Activated naive CD4-positive, alpha-beta T cell (primary cell): ENCODE data around the gene WT1.

Experiments used
- DNase-seq, 4 experiments: peaks; one replicate each; lab custom pipeline; 2025; lab: John Stamatoyannopoulos, UW

The WT1 gene

GRCh38 chr11:32421992-32422391, 13.3 kb downstream of the WT1 start:
- DNase-seq, result no peak

- no peak for DNase-seq
Observed at GRCh38 chr11:32420937-32421901, 14.1 kb downstream of the WT1 start.

GRCh38 chr11:32420139-32420538, 15.2 kb downstream of the WT1 start:
- no peak for DNase-seq

- no peak for DNase-seq
Observed at GRCh38 chr11:32418836-32419235, 16.5 kb downstream of the WT1 start.

GRCh38 chr11:32417806-32418205, 17.5 kb downstream of the WT1 start:
- no peak for DNase-seq

- DNase-seq, result no peak
Observed at GRCh38 chr11:32416301-32416700, 19.0 kb downstream of the WT1 start.

GRCh38 chr11:32414925-32415324, 20.4 kb downstream of the WT1 start:
- no peak for DNase-seq

GRCh38 chr11:32411942-32412615, 23.3 kb downstream of the WT1 start:
- no peak for DNase-seq

GRCh38 chr11:32405592-32405991, 29.7 kb downstream of the WT1 start:
- no peak for DNase-seq

- DNase-seq, result no peak
Observed at GRCh38 chr11:32402836-32403235, 32.5 kb downstream of the WT1 start.

- no peak for DNase-seq
Observed at GRCh38 chr11:32400670-32401369, 34.5 kb downstream of the WT1 start.

GRCh38 chr11:32400196-32400595, 35.1 kb downstream of the WT1 start:
- DNase-seq, result no peak

- DNase-seq, result no peak
Observed at GRCh38 chr11:32396991-32397390, 38.3 kb downstream of the WT1 start.

- DNase-seq, result no peak
Observed at GRCh38 chr11:32396331-32396730, 39.0 kb downstream of the WT1 start.

- no peak for DNase-seq
Observed at GRCh38 chr11:32395127-32395526, 40.2 kb downstream of the WT1 start.

- no peak for DNase-seq
Observed at GRCh38 chr11:32392840-32393239, 42.5 kb downstream of the WT1 start.

GRCh38 chr11:32391956-32392553, 43.3 kb downstream of the WT1 start:
- DNase-seq, result no peak

GRCh38 chr11:32391479-32391878, 43.9 kb downstream of the WT1 start:
- no peak for DNase-seq

- DNase-seq, result no peak
Observed at GRCh38 chr11:32390712-32391111, 44.6 kb downstream of the WT1 start.

GRCh38 chr11:32388871-32389770, 46.2 kb downstream of the WT1 start:
- DNase-seq, result no peak

GRCh38 chr11:32388365-32388764, 47.0 kb downstream of the WT1 start:
- DNase-seq, result no peak
